Kidney epithelial cell (primary cell): ENCODE results near the gene MACROD2. TPM values are rescaled to one million over a fixed set of nuclear protein-coding genes. Genes with fewer than 3 reads are reported as not detected.

Experiments
- DNase-seq: peaks from one replicate; pipeline ENCODE4 v3.0.0-alpha.2; 2010; ENCODE audit warnings: low read depth
- H3K27me3 ChIP-seq: 2 replicates; pipeline ENCODE4 v1.6.0; 2011; ENCODE audit warnings: low read length; ENCODE audit not compliant: control insufficient read depth, insufficient read depth
- H3K36me3 ChIP-seq: 2 replicates; pipeline ENCODE4 v1.5.1; 2011; ENCODE audit warnings: low read length; ENCODE audit not compliant: control insufficient read depth, insufficient read depth
- H3K4me3 ChIP-seq: 2 replicates; pipeline ENCODE4 v1.5.1; 2011; ENCODE audit warnings: low read depth, mild to moderate bottlenecking, control low read depth, low read length
- total RNA-seq: library from RNA; depleted of rRNA; stranded (reverse); fragments of >200 nt; gene quantifications from 2 replicates; pipeline ENCODE4 v1.2.3, GENCODE V29; 2015
- TF ChIP-seq, protein P1 (sequence below): IDR thresholded peaks from 2 replicates; pipeline ENCODE4 v1.5.1; 2011; ENCODE audit warnings: mild to moderate bottlenecking, moderate library complexity, low read length, control low read depth, inconsistent platforms; ENCODE audit not compliant: insufficient read depth, poor library complexity, severe bottlenecking

The MACROD2 gene
- total RNA-seq, 1 donor from 2014 or later: 0.79 TPM

DNA sequence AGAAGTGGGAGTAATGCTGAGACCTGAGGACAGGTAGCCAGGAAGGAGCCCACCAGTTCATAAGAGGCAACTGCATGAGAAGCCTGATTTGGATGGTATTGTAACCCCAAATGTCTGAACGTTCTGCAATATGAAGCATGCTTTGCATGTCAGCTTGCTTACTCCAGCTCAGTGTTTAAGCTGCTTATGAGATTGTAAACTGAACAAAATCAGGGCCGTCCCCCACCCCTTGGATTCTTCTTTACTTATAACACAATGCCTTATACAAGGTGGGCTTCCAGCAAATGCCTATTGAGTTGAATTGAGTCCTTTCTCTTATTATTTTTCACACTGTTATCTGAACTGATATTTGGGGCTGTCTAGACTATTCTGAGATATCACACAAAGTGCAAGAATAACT lies 1816.6 kb downstream of the MACROD2 start:
- TF ChIP-seq, protein P1, sequence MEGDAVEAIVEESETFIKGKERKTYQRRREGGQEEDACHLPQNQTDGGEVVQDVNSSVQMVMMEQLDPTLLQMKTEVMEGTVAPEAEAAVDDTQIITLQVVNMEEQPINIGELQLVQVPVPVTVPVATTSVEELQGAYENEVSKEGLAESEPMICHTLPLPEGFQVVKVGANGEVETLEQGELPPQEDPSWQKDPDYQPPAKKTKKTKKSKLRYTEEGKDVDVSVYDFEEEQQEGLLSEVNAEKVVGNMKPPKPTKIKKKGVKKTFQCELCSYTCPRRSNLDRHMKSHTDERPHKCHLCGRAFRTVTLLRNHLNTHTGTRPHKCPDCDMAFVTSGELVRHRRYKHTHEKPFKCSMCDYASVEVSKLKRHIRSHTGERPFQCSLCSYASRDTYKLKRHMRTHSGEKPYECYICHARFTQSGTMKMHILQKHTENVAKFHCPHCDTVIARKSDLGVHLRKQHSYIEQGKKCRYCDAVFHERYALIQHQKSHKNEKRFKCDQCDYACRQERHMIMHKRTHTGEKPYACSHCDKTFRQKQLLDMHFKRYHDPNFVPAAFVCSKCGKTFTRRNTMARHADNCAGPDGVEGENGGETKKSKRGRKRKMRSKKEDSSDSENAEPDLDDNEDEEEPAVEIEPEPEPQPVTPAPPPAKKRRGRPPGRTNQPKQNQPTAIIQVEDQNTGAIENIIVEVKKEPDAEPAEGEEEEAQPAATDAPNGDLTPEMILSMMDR: no peak
- DNase-seq: no peak
- no peaks in the 10 kb centered on the region for H3K36me3 ChIP-seq
- no peak overlapping the region for H3K4me3 ChIP-seq
- H3K27me3 ChIP-seq: no peaks in the 10 kb centered on the region

DNA sequence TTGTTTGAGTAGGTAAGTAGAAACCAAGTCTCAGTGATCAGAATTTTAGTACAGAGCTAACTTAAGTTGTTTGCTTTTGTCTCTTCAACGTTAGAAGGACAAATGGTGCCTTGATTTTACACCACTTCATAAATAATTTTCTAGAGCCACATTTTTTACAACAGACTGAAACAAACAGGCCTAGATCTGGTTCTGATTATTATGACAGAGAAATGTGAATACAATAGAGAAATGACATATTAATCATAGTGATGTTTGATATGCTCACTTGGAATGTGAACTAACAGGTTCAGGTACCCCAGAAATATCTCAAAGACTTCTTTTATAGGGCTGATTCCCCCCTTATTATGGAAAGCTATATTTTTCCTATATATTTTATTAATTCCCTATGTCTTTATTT lies 1817.4 kb downstream of the MACROD2 start:
- H3K36me3 ChIP-seq: no peaks in the 10 kb centered on the region
- TF ChIP-seq, protein P1: no peak
- DNase-seq: no peak
- H3K4me3 ChIP-seq: no peak overlapping the region
- no peaks in the 10 kb centered on the region for H3K27me3 ChIP-seq

DNA sequence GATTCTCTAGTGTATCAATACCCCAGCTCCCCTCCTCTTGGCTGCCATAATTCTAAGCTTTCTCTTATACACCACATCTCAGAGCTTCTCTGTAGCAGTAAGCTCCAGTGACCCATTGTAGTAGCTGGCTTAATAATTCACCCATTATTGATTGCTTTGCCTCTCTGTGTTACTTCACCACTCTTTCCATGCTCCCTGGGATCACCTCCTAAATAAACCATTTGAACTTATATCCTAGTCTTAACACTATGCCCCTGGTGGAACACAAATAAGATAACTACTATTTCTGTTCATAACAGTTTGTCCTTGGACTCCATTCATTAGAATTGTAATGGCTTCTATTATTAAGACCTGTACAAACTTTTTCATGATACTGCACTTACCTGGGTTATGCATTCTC lies 1819.0 kb downstream of the MACROD2 start:
- no peak for DNase-seq
- Histone ChIP-seq H3K27me3 (no peaks in the 10 kb centered on the region), H3K4me3 (no peak overlapping the region), H3K36me3 (no peaks in the 10 kb centered on the region)
- TF ChIP-seq, protein P1: no peak

DNA sequence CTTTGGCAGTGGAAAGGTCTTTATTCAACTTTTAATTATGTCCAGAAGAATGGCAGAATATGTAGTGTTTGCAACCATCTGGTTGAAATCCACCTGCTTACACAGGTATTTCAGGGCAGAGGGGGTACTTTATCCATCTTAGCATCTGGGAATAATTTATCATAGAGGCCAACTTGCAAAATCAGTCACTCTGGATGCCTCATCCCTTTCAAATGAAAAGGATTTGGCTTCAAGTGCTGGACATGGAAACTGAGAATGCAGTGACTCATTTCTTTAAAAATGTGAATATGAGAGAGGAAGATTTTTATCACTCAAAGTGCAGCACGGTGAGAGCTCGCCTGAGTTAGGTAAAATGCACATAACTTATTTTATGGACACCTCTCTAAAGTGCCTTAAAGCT lies 1819.6 kb downstream of the MACROD2 start:
- Histone ChIP-seq H3K27me3 (no peaks in the 10 kb centered on the region), H3K36me3 (no peaks in the 10 kb centered on the region), H3K4me3 (no peak overlapping the region)
- DNase-seq: no peak
- TF ChIP-seq, protein P1: no peak

DNA sequence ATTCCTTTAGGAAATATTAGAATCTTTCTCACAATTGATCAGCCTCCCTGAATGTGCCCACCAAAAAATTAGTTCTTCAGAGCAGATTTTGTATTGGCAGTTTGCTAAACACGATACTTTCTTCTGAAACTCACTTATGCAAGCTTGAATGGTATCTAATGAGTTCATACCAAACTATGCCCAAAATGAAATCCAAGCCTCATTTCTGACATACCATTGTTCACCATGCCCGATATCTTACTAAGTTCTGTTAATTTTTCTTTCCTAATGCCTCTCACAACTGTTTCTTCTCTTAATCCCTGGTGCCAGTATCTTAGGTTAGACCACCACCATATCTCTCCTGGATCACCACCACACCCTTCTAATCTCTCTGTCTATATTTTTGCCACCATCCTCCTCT lies 1822.0 kb downstream of the MACROD2 start:
- Histone ChIP-seq H3K36me3 (no peaks in the 10 kb centered on the region), H3K4me3 (no peak overlapping the region), H3K27me3 (no peaks in the 10 kb centered on the region)
- TF ChIP-seq, protein P1: no peak
- no peak for DNase-seq

DNA sequence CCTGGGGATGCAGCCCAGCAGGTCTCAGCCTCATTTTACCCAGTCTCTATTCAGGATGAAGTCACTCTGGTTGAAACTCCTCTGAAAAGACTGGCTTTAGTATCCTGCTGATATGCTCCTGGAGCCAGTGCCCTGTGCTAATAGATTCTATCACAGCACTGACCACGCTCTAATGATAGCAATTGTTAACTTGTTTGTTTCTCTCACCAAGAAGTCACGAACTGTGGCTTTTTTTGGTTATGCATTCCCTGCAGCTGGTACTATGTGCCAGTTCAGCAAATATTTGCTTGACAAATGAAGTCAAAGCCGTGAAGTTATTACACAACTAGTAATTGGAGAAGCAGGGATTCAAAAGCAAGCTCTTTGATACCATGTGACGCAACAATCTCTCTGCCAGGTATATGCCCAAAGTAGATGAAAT lies 1823.3 kb downstream of the MACROD2 start:
- Histone ChIP-seq H3K36me3 (no peaks in the 10 kb centered on the region), H3K27me3 (no peaks in the 10 kb centered on the region), H3K4me3 (no peak overlapping the region)
- no peak for DNase-seq
- TF ChIP-seq, protein P1: no peak
